Measurements from ENCODE around the gene AFG3L2.
"Not testable (repeated sequence)": the region's sequence is repeated elsewhere in the genome, so short reads cannot be mapped to it uniquely, and the experiment has no call there.

Gene AFG3L2

GRCh38 chr18:12397254-12397653 is 20.2 kb upstream of the AFG3L2 start:
- no peak for DNase-seq (ENCODE audit: low read depth, low spot score)

GRCh38 chr18:12394428-12394827 is 17.4 kb upstream of the AFG3L2 start:
- DNase-seq (ENCODE audit: low read depth, low spot score) = no peak

DNA sequence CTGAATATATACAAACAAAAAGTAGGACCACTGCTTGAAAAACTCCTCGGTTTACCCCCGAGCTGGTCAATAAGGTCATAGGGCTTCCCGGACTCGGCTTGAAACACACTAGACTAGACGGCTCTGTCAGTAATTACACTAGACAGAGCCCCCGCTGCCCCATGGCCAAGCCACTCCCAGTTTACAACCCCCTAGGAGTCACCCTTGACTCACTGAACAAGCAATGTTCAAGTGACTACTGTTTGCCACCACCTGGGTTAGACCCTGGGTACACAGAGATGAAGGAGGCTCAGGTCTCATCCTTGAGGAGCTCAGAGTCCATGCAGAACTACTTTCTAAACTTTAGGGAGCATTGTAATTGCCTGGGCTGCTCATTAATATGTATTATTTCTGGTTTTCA is 17.0 kb upstream of the AFG3L2 start:
- DNase-seq (ENCODE audit: low read depth, low spot score) = no peak

- DNase-seq (ENCODE audit: low read depth, low spot score) = no peak
Observed at GRCh38 chr18:12393510-12393909, 16.5 kb upstream of the AFG3L2 start.

DNA sequence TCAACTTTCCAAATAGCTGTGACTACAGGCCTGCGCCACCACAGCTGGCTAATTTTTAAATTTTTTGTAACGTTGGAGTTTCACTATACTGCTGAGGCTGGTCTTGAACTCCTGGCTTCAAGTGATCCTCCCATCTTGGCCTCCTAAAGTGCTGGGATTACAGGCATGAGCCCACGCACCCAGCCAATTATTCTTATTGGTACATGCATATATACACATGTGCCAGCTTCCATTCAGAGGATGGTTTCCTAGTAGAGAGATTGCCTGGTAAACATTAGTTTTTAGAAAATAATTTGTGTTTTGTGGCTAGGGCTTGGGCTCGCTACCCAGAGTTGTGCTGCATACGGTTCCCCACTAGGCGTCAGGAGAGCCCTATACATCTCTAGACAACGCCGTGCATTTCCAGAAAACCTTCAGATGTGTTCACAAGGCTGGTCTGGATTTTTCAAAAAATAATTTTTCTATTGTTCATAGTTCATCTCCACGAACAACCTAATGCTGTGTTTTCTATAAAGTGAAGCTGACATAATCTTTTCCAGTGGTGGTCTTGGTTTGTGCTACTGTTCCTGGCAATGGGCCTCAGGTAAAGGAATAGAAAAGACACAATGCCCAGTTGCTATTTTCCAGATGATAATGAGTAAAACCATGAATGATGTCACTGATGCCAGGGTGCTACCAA is 14.6 kb upstream of the AFG3L2 start:
- DNase-seq (ENCODE audit: low read depth, low spot score) = no peak

DNA sequence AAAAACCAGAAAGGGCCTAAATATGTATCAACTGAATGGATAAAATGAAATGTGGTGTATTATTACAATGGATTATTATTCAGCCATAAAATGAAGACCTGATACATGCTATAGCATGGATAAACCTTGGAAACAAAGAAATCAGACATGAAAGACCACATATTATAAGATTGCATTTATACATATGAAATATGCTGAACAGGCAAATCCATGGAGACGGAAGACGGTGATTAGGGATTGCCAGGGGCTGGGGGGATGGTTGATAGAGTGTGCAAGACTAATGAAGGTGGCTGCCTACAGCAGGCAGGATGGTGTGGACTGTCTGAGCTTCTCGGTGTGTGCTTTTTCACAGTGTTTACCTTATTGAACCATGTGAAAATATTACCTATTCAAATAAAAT is 11.4 kb upstream of the AFG3L2 start:
- no peak for DNase-seq (ENCODE audit: low read depth, low spot score)

DNA sequence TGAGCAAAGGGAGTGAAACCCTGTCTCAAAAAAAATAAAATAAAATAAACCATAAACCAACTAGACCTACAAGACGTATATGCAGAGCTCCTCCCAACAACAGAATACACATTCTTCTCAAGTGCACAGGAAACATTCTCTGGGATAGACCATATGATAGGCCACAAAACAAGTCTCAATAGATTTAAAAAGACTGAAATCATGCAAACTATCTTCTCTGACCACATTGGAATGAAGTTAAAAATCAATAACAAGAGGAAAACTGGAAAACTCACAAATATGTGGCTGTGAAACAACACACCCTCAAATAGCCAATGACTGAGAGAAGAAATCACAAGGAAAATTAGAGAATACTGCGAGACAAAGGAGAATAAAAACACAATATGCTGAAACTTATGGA is 7.2 kb upstream of the AFG3L2 start:
- DNase-seq (ENCODE audit: low read depth, low spot score) = no peak

DNA sequence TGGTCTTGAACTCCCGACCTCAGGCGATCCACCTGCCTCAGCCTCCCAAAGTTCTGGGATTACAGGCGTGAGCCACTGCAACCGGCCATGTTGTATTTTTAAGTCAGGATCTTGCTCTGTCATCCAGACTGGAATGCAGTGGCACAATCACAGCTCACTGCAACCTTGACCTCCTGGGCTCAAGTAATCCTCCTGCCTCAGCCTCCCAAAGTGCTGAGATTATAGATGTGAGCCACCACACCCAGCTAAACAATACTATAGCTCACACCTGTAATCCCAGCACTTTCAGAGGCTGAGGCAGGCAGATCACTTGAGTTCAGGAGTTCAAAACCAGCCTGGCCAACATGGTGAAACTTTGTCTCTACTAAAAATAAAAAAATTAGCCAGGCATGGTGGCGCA is 6.7 kb upstream of the AFG3L2 start:
- not testable (repeated sequence) for DNase-seq (ENCODE audit: low read depth, low spot score)

GRCh38 chr18:12382221-12382814 is 5.3 kb upstream of the AFG3L2 start:
- not testable (repeated sequence) for DNase-seq (ENCODE audit: low read depth, low spot score)

- not testable (repeated sequence) for DNase-seq (ENCODE audit: low read depth, low spot score)
Observed at GRCh38 chr18:12378198-12378558, 1.2 kb upstream of the AFG3L2 start.

- DNase-seq (ENCODE audit: low read depth, low spot score) = peak; percentile 96
Observed at GRCh38 chr18:12377556-12378197, 650 bp upstream of the AFG3L2 start.

GRCh38 chr18:12376034-12376753 is 833 bp downstream of the AFG3L2 start:
- DNase-seq (ENCODE audit: low read depth, low spot score) = no peak

- no peak for DNase-seq (ENCODE audit: low read depth, low spot score)
Observed at GRCh38 chr18:12374401-12374800, 2.6 kb downstream of the AFG3L2 start.

DNA sequence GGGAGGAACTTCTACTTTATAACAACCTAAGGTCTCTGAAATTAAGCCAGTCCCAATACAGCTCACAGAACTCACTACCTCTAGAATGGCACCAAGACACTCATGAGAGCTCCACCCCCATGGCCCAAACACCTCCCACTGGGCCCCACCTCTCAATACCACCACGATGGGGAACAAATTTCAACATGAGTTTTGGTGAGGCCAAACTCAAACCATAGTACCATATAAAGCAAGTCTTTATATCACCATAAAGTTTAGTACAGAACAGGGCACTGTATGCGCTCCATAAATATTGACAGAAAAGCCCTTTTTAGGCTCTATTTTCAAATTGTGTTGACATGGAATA is 3.3 kb downstream of the AFG3L2 start:
- no peak for DNase-seq (ENCODE audit: low read depth, low spot score)

- no peak for DNase-seq (ENCODE audit: low read depth, low spot score)
Observed at GRCh38 chr18:12373116-12373770, 3.8 kb downstream of the AFG3L2 start.

GRCh38 chr18:12372406-12372805 is 4.6 kb downstream of the AFG3L2 start:
- no peak for DNase-seq (ENCODE audit: low read depth, low spot score)

GRCh38 chr18:12371590-12371989 is 5.4 kb downstream of the AFG3L2 start:
- DNase-seq (ENCODE audit: low read depth, low spot score) = no peak

GRCh38 chr18:12369211-12369610 is 7.8 kb downstream of the AFG3L2 start:
- no peak for DNase-seq (ENCODE audit: low read depth, low spot score)

DNA sequence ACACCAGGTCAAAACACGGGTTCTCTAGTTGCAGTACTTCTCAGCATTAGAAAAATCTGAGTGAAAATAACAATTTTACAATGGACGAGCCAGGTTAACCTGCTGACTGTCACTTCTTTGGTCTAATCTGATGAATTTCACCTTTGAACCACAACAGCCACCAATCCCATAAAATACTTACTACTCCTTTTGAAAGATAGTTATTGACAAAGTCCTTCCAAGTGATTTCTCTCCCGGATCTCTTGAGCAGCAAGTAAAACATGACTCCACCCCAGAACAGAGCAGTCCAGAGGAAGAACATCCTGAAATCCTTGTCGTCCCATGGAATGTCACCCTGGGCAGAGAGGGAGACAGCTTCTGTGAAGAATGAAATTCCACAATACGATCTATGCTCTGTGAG is 10.2 kb downstream of the AFG3L2 start:
- no peak for DNase-seq (ENCODE audit: low read depth, low spot score)

- DNase-seq (ENCODE audit: low read depth, low spot score) = no peak
Observed at GRCh38 chr18:12366379-12366778, 10.6 kb downstream of the AFG3L2 start.

DNA sequence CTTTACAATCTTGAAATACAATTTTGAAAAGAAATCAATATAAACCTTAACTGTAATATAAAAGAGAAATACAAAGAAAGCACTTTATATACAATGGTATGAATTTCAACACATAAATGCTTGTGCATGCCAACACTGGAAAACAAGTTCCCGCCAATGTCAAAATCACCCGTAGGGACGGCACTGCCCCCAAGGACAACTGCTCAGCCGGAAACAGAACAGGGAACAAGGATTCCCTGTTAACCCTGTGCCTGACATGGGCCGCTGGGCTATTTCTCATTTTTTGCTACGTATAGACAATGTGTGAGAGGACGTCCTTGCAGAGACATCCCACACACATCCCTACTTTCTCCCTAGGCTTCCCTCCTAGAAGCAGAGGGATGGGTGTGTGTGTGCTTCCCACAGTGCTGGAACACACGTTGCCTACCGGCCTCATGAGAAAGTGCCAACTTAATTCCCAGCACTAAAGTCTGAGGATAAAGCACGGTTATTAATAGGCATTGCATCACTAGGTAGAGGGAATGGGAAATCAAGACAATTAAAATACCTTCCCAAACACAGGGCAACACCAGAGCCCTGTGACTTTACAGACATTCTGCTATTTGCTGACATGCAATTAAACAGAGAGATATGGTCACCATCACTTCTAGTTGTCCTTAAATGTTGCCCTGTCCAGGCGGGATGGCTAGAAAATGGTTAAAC is 14.4 kb downstream of the AFG3L2 start:
- DNase-seq (ENCODE audit: low read depth, low spot score) = no peak
